ENCODE measurements around the gene CFAP100.

CFAP100 gene

DNA sequence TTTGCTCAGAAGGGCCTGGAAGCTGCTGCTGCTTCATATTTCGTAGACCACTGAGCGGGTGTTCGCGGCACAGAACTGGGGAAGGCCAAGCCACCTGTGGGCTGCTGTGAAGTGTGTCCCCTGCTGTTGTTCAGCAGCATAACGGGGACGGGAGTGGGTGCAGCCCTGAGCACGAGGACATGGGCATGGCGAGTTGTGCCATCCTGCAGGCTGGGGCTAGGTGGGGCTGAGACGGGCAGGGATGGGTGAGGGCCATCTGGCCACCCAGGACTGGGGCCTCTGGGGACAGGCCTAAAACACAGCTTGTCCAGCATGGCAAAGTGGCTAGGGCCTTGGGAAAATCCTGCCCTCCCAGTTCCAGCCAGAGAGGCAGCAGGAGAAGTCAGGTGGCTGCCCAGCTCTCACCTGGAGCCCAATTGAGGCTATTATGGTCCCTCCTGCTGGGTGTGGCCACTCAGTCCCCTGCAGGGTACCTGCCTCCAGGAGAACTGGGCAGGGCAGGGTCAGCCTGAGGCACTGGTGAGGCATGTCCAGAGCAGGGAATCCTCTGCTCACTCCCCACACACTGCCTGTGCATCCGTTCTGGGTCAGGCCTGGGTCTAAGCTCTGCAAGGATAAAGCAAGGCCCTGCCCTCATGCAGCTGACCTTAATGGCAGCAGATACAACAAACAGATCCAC lies 29.5 kb downstream of the CFAP100 start:
- DNase-seq: no peak

DNA sequence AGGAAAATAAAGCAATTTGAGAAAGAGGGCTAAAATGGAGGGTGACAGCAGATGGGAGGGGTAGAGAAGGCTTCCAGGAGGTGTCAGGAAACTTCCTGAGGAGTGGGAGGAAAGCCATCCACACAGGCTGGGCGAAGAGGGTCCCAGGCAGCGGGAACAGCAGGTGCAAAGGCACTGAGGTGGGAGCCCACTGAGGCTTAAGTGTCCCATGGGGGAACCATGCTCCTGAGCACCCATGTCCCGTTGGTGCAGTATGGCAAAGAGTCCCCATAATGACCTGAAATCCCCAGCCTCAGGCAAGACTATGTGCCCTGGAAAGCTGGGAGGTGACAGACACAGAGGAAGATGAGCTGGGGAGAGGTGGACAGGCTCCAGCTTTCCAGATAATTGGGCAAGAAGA lies 30.0 kb downstream of the CFAP100 start:
- no peak for DNase-seq

DNA sequence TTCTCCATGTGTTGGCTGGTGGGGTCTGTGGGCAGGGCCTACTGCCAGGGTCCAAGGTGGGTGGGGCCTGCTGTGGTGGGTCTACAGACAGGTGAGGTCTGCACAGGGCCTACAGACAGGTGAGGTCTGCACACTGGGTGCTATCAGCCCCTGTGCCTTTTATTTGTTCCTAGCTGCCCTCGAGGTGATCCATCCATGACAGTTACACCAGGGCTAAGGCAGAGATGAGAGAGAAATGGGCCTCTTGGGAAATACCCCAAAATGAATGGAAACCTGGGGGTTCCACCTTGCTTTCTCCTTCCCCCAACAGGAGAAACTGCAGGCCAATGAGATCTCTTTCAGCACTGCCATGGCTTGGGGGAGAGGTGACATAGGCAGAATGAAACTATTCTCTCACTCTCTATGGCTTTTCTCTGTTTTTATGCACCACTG lies 36.4 kb downstream of the CFAP100 start:
- DNase-seq: no peak

DNA sequence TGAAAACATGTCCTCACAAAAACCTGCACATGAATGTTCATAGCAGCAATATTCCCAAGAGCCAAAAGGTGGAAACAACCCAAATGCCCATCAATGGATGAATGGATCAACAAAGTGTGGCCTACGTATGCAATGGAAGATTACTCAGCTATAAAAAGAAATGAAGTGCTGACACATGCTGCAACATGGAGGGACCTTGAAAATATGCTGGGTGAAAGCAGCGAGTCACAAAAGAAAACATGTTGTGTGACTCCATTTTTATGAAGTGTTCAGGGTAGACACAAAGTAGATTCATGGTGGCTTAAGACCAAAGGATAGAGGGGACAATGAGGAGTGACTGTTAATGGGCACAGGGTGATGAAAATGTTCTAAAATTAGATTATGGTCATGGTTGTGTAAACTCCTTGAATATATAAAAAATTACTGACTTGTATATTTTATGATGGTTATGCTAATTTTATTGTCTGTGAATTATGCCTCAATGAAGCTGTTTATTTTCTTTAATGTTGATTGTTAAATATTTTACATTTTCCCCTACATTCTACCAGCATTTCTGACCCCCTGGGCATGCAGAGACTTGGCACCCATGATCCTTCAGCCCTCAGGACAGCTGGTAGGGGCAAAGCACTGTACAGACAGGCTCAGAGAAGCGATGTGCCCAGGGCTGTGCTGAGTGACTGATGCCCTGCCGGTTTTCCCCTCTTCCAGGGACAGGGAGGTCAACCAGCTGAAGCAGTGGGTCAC lies 37.8 kb downstream of the CFAP100 start:
- DNase-seq: no peak

DNA sequence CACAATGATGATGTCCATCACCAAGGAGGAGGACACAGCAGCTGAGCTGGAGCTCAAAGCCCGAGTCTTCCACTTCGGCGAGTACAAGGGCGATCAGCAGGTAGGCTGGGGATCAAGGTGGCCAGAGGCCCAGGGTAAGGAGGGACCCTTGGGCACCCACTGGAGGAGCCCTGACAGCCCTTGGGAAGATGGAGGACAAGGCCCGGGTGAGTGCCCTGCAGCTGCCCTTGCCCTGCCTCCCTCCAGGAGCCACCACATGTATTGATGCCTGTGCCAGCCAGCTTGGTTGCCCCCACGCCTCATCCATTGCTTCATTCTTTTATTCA lies 38.4 kb downstream of the CFAP100 start:
- no peak for DNase-seq

DNA sequence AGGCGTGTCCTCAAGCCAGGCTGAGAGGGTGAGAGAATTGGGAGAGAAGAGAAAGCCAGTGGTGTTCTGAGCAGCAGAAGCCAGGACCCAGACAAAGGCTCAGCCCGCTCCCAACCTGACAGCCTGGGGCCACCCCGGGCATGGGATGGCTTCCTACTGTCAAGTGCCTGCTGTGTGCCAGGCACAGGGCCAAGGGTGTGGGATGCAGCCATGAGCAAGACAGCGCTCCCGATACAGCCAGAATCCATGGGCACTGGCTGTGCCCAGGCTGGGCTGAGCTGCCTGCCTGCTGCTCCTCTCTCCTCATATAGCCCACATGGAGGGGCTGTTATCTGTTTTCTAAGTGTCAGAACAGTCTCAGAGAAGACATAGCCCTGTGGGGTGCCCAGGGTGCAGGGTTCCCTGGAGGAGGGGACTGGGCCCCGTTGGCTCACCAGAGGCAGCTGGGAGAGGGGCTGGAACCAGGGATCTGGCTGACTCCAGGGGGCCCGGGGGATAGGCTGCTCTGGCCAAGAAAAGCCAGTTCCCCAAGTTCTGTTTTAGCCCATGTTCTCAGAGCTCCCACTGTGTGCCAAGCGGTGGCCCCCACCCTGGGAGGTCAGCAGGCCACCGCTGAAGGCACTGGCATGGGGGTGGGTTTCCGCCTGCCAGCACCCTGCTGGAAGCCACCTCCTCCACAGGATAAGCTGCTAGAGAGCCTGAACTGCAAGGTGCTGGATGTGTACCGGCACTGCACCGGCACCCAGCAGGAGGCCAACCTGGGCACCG lies 39.0 kb downstream of the CFAP100 start:
- peak; percentile 54 for DNase-seq

DNA sequence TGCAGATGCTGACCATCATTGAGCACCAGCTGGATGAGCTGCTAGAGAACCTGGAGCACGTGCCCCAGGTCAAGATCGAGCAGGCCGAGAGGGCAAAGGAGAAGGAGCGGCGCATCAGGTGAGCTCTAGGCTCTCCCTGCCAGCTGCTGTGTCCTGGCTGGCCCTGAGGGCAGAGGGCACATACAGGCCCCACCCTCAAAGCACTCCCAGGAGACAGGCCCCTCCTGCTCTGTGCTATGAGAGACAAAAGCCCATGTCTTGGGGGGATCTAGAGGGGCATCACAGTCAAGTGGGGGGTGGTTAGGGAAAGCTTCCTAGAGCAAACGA lies 39.5 kb downstream of the CFAP100 start:
- DNase-seq: no peak

DNA sequence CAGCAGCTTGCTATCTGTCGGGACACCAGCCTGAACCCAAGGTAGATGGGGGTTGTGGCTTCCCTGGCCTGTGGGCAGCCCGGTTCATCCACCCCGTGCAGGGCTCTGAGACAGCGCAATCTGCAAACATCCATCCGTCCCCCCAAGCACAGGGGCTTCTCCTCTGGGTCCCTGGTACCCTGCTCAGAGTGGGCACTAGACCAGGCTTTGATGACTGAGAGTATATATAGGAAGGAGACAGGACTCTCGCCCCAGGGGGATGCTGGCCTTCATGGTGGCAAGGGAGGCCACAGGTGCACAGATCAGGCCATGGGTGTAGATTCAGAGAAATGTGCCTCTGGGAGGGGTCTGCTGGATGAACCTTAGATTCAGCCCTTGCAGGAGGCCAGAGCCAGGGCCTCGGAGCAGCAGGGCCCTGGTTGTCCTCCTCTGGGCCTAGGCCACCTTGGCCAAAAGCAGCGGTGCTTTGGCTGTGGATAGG lies 40.3 kb downstream of the CFAP100 start:
- DNase-seq: no peak

DNA sequence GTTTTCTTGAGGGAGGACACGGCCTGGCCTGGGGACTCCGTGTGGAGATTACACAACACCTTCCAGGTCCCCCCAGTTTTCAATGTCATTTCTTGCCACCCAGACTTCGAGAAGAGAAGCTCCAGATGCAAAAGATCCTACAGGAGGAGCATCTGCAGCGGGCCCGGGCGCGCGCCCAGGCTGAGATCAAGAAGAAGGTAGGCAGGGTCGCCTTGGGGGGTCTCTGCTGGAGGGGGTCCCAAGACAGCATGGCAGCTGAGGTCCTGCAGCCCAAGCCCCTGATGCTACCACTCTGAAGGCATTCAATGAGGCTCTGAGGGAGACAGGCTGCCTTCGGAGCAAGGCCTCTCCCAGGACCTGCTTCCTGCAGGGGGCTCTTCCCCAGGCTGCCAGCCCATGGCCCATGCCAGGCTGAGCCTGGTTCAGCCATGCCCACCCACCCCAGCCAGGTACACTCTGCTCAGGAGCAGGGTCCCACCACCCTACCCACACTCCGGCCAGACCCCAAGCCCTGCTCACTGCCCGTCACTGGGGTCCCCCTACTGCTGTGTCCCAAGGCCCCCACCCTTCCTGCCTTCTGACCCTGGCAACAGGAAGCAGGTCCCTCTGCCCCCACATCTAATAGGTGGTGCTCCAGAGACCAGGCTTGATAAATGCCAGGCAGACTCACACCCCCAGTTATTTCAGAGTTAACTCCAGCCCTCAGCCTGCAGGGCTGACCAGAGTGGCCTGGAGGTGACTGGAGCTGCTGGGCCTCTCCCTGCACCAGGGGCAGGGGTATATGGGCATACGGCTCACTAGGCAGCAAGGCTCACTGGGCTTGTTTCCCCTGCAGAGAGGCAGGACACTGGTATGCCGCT lies 41.0 kb downstream of the CFAP100 start:
- no peak for DNase-seq

DNA sequence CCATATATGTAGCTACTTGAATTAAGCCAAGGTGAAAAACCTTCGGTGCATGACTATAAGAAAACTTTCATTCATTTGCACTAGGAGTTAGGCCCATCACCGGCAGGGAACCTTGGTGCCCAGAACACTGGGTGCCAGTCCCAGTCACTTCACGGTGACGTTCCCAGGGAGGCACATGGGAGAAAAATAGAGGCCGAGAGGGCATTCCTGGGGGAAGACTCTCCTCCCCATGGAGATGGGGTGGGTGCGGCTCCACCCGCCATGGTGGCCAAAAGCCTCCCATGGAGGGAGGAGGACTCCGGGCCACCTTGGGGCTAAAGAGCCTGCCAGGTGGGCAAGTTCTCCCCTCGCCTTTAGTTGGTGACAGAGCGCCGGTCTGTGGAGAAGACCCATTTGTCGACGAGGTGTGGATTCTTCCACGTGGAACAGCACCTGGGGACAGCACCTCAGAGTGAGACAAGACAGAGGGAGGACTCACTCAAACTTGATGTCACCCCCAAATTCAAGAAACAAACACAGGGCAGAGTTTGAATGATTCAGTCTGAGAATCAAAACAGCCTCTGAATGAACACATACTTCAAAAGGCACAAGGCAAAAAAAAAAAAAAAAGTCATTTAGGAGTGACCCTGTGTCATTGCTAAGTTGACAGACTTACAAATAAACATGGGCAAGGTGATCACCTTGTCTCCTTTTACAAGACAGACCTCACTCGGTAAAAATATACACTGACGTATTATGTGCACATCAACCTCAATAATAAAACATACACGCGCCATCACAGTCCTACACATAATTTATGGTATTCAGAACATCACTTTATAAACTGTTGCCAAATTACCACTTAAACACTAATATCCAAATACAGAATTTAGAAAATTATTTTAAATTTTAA lies 42.4 kb downstream of the CFAP100 start:
- DNase-seq: no peak

DNA sequence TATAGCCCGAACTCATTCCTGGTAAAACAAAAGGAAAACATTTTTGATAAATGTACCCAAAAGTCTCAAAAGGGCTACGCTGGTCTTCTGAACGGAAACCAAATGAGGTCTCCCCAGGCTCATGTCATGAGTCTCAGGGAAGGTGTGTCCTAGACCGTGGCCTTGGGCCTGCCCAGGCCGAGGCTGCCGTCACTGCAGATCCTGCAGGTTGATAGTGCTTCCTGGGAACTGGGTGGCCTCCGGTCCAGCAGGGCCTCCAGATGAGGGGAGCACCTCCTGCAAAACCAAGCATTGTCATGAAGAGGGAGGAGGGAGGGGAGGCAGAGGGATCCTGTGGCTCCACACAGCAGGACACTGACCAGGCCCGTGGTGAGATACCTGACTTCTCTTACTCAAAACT lies 43.5 kb downstream of the CFAP100 start:
- DNase-seq: no peak

DNA sequence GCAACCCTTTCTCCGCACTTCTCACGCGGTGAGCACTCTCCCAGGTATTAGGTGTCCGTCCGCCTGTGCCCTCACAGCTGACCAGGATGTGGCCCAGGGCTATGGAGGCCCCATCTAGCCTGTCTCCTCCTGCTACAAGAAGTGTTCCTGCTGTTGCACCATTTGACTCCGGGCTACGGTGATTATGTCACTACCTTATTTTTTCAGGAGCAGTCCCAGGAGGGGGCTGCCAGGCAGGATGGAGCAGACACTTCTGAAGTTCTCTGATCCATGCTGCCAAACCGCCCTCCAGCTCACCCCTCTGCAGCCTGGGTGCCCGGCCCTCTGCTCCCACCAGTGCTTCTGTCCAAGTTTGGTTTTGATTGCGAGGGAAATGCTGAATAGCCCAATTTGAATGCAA lies 44.0 kb downstream of the CFAP100 start:
- DNase-seq: no peak

DNA sequence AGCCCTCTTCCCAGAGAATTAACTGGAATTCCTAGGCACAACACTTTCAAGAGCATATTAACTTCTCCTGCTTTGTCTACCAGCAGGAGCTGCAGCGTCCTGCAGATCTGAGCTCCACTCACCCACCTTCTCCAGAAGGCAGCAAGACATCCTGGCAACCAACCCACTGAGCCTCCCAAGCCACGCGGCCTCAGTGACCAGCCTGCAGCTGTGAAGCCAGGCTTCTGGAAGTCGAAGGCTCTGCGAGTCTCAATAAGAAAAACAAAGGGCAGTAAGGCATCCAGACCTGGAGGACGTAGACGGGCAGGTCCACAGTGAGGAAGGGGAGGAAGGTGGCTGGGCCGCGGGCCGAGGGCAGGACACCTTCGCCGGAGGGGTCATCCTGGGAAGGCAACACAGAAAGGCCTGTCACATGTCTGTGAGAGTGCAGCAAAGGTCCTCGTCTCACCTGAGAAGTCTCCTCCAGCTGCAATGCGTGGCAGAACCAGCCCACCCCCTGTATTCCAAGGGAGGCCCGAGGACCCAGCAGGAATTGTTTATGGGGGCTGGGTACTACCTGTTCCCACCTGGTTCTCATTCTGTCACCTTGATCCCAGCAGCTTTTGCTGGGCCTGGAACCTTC lies 44.7 kb downstream of the CFAP100 start:
- DNase-seq: no peak

DNA sequence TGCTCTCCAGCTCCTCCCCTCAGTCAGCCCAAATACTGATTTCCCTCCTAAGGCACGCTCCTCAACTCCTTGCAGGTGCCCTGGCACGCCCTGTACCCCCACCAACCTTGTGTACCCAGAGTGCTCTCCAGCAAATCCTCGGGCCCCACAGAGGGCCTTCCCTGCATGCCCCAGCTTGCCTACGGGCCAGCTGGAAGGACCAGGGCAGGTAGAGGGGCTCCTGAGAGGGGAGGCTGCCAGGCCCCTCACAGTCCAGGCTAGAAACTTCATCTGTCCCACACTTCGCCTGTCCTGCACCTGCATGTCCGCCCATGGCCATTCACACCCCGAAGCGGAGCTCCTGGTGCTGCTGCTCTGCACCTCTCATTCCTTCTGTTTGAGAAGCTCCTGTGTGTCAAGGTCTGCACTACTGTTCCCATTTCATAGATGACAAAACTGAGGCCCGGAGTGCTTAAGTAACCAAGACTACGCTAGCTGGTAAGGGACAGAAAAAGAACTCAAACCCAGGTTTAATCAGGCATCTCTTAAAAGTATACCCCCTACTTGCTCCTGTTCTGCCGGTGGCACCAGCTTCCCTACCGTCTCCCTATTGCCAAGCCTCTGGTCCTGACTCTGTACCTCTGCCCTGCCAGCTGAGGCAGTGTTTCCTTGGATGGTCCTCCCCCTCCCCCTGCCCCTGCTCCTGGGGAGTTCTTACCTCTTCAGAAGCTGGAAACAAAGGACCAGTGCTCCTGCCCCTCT lies 45.4 kb downstream of the CFAP100 start:
- DNase-seq: no peak

DNA sequence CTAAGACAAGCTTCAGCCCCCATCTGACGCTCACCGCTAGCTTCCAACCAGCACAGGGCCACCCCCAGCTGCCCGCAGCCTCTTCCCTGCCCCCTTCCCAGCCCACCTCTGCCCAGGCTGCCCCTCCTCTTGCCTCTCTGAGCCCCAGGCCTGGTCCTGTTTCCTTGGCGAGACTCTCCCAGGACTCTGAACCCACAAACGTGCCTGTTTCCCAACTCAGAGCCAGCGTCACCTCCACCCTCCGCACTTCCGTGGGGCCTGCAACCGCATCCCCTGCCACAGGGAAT lies 45.9 kb downstream of the CFAP100 start:
- DNase-seq: no peak

DNA sequence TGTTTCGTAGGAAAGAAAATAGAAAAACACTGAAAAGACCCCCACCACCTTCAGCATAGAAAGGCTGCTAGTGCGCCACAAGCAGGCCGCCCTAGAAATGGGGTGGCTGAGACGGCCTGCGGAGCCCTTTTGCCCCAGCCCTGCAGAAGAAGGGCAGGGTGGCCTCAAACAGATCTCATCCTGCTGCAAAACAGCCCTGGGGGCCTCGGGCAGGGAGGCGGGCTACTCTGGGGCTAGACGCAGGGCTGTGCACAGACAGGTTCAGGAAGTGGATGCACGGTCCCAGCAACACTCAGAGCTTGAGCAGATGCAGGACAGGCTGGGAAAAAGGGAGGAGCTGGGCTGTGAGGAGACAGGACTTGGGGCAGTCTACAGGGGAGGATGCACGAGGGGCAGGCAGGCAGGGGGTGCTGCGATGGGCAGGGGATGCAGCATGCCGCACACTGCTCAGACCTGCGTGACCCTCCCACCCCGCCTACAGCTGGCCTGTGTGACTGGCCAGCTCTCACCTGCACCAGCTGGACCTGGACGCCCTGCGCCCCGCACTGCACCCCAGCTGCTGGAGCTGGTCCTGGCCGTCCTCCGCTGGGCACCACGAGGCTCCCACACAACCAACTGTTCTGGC lies 46.7 kb downstream of the CFAP100 start:
- no peak for DNase-seq

DNA sequence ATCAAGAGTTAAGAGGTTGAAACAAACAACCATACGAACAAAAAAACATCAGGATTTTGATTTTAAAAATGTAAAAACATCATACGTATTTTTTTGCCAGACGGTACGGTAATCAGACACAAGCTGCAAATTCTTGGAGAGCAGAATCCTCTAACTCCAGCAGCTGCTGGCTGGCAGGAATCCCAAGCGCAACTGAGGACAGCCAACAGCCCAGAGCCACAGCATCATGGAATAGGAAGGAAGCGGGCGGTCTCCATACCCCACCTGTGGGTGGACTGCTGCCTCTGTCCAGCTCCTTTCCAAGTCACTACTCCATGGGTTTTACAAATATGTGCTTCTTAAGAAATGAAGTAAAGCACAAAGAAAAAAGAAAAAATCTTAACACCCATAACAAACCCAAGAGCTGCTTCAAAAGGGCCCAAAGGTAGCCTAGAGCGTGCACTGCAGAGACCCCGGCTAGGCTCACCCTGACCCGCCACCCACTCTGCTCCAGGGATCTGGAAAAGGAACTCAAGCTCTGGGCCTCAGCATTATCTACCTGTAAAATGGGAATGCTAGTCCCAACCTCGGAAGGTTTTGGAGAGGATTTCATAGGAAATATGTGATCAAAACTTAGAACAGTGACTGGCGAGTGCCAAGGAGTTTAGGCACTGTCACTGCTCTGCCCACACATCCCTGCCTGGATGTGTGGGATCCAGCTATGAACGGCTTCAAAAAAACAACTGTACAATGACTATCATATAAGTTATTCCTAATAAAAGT lies 47.6 kb downstream of the CFAP100 start:
- peak; percentile 58 for DNase-seq

DNA sequence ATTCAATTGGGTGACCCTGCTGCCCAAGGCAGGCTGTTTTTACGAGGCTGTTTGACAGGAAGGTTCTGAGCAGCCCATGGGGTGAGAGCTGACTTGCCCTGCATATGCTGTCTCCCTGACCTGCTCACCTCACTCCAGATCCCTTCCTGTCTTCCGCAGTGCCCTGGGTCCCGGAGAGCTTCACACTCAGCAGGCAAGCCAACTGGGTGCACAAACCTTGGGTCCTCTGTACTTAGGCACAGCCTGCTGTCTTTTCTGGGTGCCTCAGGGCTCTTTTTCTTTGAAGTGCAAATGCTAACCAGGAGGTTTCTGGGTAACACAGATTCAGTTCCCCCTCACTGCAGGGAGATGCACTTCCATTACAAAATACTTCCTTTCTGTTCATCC lies 48.1 kb downstream of the CFAP100 start:
- no peak for DNase-seq

DNA sequence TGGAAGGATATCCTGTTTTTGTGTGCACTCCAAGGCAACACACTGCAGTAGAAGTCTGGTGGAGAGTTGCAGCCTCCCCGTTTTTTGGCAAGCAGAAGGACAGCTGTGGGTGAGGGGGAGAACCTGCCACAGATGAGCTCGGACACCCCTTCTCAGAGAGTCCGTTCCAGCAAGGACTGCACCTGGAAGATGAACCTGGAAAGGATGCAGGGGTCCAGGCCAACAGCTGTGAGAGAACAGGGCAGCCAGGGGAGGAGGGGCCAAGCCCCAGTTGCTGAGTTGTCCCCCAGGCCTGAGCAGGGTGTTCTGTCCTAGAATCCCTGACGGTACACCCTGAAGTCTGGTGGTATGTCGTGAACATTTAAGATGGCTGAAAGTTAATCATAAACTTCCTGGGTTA lies 50.8 kb downstream of the CFAP100 start:
- DNase-seq: no peak

DNA sequence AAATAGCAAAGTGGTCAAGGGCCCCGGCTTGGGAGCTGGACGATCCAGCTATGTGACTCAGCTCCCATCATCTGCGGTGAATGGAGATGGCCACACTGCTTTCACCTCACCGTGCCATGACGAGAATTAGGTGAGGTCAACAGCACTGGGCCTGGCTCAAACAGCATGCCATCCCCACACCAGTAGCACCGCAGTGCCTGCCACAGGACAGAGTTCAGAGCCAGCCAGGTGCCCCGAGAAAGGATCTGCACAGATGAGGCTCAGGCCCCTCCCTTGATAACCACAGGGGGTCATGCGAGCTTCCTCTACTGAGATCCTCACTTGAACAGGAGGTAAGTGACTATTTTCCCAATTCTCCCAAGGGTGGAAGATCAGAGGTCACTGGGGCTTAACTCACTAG lies 51.6 kb downstream of the CFAP100 start:
- no peak for DNase-seq
